Fibroblast of villous mesenchyme (primary cell): ENCODE results near the gene VCP. TPM values are rescaled to one million over a fixed set of nuclear protein-coding genes. Genes with fewer than 3 reads are reported as not detected.
"Not testable (repeated sequence)": the region's sequence is repeated elsewhere in the genome, so short reads cannot be mapped to it uniquely, and the experiment has no call there.

Source experiments
- DNase-seq: peaks from one replicate; pipeline ENCODE4 v3.0.0-alpha.2; 2010; ENCODE audit warnings: low read depth
- H3K4me3 ChIP-seq: 2 replicates; pipeline ENCODE4 v1.5.1; 2011; ENCODE audit warnings: low read depth, mild to moderate bottlenecking, low read length
- CTCF ChIP-seq: IDR thresholded peaks from 2 replicates; pipeline ENCODE4 v1.5.1; 2012; ENCODE audit warnings: low read depth, mild to moderate bottlenecking, low read length; ENCODE audit not compliant: insufficient read depth
- small RNA-seq: library from RNA; depleted of rRNA; stranded (forward); fragments of <200 nt; gene quantifications from one replicate; pipeline ENCODE3, GENCODE V24; 2012
- total RNA-seq: library from RNA; depleted of rRNA; stranded (reverse); fragments of >200 nt; gene quantifications from 2 replicates; pipeline ENCODE4 v1.2.3, GENCODE V29; 2012

Gene VCP
- total RNA-seq, 1 donor: 351 TPM

DNA sequence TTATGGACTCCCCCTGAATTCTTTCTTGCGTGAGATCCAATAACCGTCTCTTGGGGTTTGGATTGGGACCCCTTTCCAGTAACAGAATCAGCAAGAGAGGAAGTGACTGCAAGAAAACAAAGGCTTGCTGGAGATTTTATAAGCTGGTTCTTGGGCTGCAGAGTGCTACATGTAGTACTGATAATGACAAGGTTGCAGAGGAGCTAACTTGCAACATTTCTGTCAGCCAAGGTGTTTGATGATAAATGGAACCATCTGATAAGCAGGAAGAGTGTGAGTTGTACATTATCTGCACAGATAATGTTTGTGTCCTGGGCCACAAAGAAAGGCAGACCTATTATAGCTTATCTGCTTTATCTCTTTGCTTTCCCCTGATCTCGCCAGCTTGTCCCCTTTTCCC is 45.8 kb downstream of the VCP start:
- DNase-seq: peak; percentile 27
- no peak for TF ChIP-seq CTCF
- H3K4me3 ChIP-seq: no peak overlapping the region

DNA sequence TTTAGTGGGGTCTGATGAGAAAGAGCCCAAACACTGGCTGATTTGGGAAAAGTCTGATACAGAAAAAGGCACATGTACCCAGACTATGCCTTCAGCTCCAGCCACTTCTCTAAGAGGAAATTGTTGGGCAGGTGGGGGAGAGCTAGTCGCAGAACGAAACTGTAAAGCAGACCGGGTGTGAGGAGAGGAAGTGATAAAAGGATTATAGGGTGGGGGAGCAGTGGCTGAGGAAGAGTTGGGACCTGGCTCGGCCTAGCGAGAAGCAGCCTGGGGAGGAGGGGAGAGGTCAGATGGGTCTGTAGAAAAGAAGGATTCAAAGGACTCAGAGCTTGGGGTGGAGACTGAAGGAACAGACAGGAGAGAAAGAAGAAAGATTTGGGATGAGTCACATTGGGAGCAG is 49.0 kb downstream of the VCP start:
- not testable (repeated sequence) for H3K4me3 ChIP-seq
- peak; percentile 37 for DNase-seq

- TF ChIP-seq CTCF: no peak
- no peak overlapping the region for H3K4me3 ChIP-seq
- DNase-seq: no peak
Observed at GRCh38 chr9:35014517-35014916, 57.9 kb downstream of the VCP start.

DNA sequence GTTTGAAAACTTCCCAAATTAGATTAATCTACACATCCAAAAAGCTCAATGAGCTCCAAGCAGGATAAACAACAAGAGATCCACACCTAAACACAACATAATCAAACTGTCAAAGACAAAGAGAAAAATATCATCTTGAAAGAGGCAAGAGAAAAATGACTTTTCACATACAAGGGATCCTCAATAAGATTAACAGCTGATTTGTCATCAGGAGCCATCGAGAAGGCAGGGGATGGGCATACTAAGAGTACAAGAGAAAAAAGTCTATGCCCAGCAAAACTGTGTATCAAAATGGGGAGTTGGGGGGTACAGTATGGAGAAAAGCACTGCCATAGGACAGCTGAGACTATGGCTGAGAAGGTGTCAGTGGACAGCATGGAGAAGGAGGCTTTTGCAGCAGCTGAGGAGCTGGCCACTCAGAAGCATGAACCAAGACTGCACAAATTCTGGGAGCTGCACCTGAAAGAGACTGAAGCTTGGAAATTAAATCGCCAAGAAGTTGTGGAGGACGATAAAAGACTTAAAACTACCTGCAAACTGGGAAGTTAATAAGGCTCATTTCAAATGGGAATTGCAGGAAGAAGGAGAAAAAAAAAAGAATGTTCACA is 62.0 kb downstream of the VCP start:
- TF ChIP-seq CTCF: no peak
- no peak overlapping the region for H3K4me3 ChIP-seq
- DNase-seq: no peak

Small RNA genes within 50 kb of the gene (small RNA-seq; reads per million reads assigned to genes)
- gene RN7SL338P: not detected

Other genes starting within 250 kb of the VCP start
- not detected in 2 replicates for gene PHF24, start 114.3 kb downstream of the VCP start, total RNA-seq
- 16.1 and 18.1 TPM in 2 replicates for gene DNAJB5, start 82.9 kb downstream of the VCP start, total RNA-seq
- 22.5 and 23.7 TPM in 2 replicates for gene FANCG, start 7.3 kb upstream of the VCP start, total RNA-seq
- gene PIGO, start 24.0 kb upstream of the VCP start, total RNA-seq: 13.5 and 14.7 TPM in 2 replicates
- gene STOML2, start 30.5 kb upstream of the VCP start, total RNA-seq: 169 and 193 TPM in 2 replicates
- 21.2 and 21.3 TPM in 2 replicates for gene ATOSB, start 43.2 kb upstream of the VCP start, total RNA-seq
- 17.4 and 23.7 TPM in 2 replicates for gene UNC13B, start 89.4 kb upstream of the VCP start, total RNA-seq